GM21717 (cell line): ENCODE measurements around the gene GJE1.

Experiments used
- ATAC-seq: cut with Tn5 transposase; IDR thresholded peaks from one replicate; pipeline ENCODE4 v1.9.1; 2021; ENCODE audit warnings: mild to moderate bottlenecking, moderate library complexity; ENCODE audit not compliant: unreplicated experiment

Gene GJE1

GRCh38 chr6:142162780-142163179 is 30.1 kb downstream of the GJE1 start:
- ATAC-seq: no peak

- no peak for ATAC-seq
These were observed 32.5 kb downstream of the GJE1 start for GRCh38 chr6:142165227-142165626.

DNA sequence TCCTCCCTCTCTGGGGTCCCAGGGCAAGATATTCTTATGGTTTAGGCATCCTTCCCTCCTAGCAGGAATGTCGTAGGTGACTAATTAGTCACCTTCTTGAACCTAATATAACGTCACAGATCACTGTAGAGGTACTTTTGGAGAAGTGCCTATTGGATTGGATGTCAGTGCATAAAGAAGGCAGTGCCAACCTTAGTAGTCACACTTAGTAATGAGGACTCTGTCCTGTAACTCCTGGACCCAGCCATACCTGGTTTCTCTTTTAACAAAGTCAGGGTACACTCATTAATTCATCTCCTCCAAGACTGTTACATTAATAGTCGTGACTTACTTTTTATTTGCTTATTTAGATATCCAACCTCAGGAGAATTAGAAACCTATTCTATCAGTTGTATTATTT is 34.3 kb downstream of the GJE1 start:
- ATAC-seq: no peak

DNA sequence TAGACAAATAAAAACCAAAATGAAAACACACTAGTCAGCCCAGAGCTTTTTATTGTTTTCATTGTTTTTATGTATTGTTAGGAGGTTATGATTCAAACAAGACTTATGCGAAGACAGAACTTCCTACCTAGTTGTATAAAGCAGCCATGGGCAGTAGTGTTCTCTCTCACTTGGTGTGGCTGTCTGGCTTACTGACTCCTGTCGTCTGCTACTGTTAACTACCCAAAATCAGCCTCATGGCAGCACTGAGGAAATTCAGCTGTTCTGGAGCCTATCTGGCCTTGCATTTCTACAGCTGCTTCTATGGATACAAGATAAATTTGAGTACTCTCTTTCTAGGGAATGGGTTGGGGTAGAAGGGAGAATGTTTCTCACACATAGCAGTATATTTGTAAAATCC is 34.8 kb downstream of the GJE1 start:
- no peak for ATAC-seq

GRCh38 chr6:142171351-142171750 is 38.6 kb downstream of the GJE1 start:
- ATAC-seq: no peak

- ATAC-seq: no peak
These were observed 40.0 kb downstream of the GJE1 start for GRCh38 chr6:142172758-142173157.

GRCh38 chr6:142173980-142174379 is 41.3 kb downstream of the GJE1 start:
- no peak for ATAC-seq

DNA sequence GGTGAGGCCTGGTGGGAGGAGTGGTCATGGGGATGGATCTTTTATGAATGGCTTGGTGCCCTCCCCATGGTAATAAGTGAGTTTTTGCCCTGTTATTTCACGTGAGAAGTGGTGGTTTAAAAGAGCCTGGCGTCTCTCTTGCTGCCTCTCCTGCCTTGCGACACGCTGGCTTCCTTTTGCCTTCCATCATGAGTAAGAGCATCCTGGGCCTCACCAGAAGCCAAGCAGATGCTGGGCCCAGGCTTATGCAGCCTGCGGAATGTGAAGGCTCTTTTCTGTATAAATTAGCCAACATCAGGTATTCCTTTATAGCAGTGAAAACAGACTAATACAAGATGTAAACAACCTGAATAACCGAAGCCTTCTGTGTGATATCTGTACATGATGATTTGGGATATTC is 42.0 kb downstream of the GJE1 start:
- ATAC-seq: no peak

GRCh38 chr6:142178129-142178528 is 45.4 kb downstream of the GJE1 start:
- ATAC-seq: no peak

GRCh38 chr6:142182004-142182403 is 49.3 kb downstream of the GJE1 start:
- no peak for ATAC-seq

DNA sequence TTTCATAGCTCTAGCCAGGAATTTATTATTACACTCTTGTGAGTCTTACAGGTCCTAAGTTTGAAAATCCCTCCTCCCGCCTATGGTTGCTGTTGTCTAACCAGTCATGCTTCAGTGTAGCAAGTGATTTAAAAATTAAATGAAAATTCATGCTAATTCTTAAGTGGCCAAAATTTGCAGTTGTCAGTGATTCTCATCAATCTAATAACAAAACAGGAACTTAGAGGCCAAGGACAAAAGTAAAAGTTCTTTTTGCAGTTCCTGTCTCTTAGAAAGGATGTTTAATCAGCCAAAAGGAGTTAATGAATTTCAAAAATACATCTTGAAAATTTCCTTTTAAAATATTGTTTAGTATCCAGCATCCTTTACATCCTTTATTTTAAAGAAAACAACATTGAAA is 50.6 kb downstream of the GJE1 start:
- ATAC-seq: no peak

GRCh38 chr6:142184307-142184706 is 51.6 kb downstream of the GJE1 start:
- no peak for ATAC-seq
